GM19372 (cell line): ENCODE results near the gene ZNRF4.
"Not testable (repeated sequence)": the region's sequence is repeated elsewhere in the genome, so short reads cannot be mapped to it uniquely, and the experiment has no call there.

ENCODE experiments used
- ATAC-seq: cut with Tn5 transposase; IDR thresholded peaks from one replicate; pipeline ENCODE4 v1.9.1; 2021; ENCODE audit warnings: mild to moderate bottlenecking, low read depth, moderate library complexity; ENCODE audit not compliant: unreplicated experiment

ZNRF4 gene

GRCh38 chr19:5472286-5472685 lies 17.1 kb downstream of the ZNRF4 start:
- no peak for ATAC-seq

- no peak for ATAC-seq
Observed at GRCh38 chr19:5473646-5474045, 18.4 kb downstream of the ZNRF4 start.

- ATAC-seq = no peak
Observed at GRCh38 chr19:5477451-5478215, 22.4 kb downstream of the ZNRF4 start.

- no peak for ATAC-seq
Observed at GRCh38 chr19:5478241-5478924, 23.2 kb downstream of the ZNRF4 start.

- no peak for ATAC-seq
Observed at GRCh38 chr19:5478925-5479588, 23.8 kb downstream of the ZNRF4 start.

- ATAC-seq = no peak
Observed at GRCh38 chr19:5479958-5480357, 24.7 kb downstream of the ZNRF4 start.

GRCh38 chr19:5480427-5480836 lies 25.2 kb downstream of the ZNRF4 start:
- no peak for ATAC-seq

- ATAC-seq = no peak
Observed at GRCh38 chr19:5481957-5482356, 26.7 kb downstream of the ZNRF4 start.

GRCh38 chr19:5484398-5485285 lies 29.4 kb downstream of the ZNRF4 start:
- no peak for ATAC-seq

GRCh38 chr19:5485286-5485636 lies 30.0 kb downstream of the ZNRF4 start:
- ATAC-seq = no peak

- not testable (repeated sequence) for ATAC-seq
Observed at GRCh38 chr19:5485658-5486057, 30.4 kb downstream of the ZNRF4 start.

GRCh38 chr19:5487222-5487621 lies 32.0 kb downstream of the ZNRF4 start:
- no peak for ATAC-seq

- ATAC-seq = no peak
Observed at GRCh38 chr19:5489551-5489950, 34.3 kb downstream of the ZNRF4 start.

- ATAC-seq = no peak
Observed at GRCh38 chr19:5491565-5491964, 36.3 kb downstream of the ZNRF4 start.

- ATAC-seq = no peak
Observed at GRCh38 chr19:5492281-5492634, 37.0 kb downstream of the ZNRF4 start.

- no peak for ATAC-seq
Observed at GRCh38 chr19:5492635-5493409, 37.6 kb downstream of the ZNRF4 start.

- ATAC-seq = no peak
Observed at GRCh38 chr19:5494773-5495172, 39.6 kb downstream of the ZNRF4 start.

GRCh38 chr19:5495792-5496191 lies 40.6 kb downstream of the ZNRF4 start:
- ATAC-seq = no peak

GRCh38 chr19:5497297-5497696 lies 42.1 kb downstream of the ZNRF4 start:
- no peak for ATAC-seq
